Hippocampal formation (tissue), 2 donors: ENCODE measurements around the gene ZBTB20.
"Not testable (repeated sequence)": the region's sequence is repeated elsewhere in the genome, so short reads cannot be mapped to it uniquely, and the experiment has no call there.

Experiments
- DNase-seq, 2 donors: peaks; one replicate each; lab custom pipeline; 2025; lab: John Stamatoyannopoulos, UW

Gene ZBTB20

DNA sequence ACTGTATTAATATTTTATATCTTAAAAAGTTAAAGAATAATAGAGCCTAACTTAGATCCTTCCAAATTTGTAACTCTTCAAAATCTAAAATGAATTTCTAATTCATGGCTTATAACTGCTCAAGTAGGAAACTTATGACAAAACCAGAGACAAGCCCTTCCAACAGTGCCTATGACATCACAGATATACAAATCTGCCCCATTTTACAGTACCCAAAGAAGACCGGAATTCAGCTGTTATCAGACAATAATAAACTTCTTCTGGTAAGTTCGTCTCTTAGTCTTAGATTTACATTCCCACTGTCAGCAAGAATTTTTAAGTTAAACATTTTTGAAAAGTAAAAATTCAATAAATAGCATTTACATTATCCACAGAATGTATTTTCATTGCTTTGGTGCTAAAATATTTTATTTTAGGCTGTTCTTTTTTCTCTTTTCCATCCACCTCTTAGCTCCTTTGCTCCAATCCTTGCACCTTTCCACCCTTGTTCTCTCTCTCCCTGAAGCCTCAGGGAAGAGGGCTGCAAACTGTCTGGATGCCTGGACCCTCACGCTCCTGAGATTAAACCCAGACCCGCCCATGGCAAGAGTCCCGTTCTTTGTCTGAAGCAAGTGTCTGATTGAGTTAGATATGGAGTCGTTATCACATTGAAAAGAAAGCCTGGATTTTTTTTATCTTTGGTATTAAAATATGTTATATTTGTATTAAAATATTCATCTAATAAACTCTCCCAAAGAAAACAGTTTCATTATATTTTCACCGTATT, 312.7 kb downstream of the ZBTB20 start:
- DNase-seq = no peak

GRCh38 chr3:114831861-114832260, 315.2 kb downstream of the ZBTB20 start:
- no peak for DNase-seq

DNA sequence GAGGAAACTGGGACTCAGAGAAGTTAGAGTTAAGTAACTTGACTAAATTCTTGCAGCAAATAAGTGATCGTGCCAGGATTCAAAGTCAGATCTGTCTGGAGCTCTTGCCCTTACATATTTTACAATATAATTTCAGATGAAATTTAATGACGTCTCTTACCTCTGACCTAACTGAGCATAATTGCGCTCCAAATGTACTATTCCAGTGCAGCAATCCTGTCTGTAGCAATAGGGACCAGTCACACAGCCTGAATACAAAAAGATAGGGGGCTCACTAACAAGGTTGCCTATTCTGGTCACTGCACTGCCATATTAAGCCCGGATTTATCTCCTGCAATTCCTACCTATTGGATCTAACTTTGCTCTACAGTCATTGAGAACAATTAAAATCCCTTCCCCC, 316.4 kb downstream of the ZBTB20 start:
- DNase-seq = no peak

DNA sequence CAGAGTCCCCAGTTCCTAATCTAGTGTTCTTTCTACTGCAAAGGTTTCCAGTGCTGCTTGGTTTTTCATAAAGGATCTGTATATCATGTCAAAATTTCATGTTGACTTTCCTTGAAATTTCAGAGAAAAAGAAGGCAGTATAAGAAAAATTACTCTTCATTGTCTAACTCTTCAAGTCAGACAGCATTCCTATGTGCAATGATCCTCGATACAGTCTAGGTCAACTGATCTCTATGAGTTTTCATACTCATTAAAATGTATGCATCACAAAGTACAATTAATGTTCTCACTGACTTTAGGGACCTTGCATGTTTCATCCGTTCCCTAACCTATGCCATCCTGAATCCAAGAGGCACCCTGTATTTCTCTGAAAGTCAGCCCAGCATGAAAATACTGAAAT, 317.3 kb downstream of the ZBTB20 start:
- DNase-seq = no peak

DNA sequence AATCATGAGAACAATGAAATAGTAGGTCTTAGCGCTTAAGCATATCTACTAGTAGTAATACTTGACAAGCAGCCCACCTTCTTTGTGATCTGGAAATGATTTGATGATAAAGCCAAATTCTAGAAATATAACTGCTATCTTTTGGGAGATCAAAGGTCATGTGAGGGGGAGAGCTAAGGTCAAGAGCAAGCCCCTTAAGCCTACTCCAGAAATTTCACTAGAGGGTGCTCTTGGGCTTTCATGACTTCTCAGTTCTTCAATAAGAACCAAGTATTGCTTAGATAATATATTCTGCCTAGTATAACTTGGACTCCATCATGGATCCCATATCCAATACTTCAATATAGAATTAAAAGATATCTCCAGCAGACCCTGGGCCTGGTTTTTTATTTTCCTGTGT, 319.6 kb downstream of the ZBTB20 start:
- peak in 1 of 2 donors; percentile 73 for DNase-seq

DNA sequence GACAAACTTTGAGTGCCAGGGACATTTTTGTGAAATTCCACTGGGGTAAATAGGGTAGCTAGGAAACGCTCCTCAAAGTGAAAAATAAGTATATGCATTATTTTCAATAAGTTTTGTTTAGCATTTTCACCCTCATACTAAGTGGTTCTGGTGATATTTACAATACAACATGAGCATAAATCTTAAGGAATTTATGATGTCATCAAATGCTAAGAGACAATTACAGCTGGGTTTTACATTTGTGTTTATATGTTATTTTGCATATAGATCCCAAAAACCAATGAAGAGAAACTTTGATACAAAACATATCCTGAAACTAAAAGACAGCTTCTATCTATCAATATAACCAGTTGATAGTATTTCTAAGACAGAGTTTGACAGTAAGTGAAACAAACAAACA, 323.1 kb downstream of the ZBTB20 start:
- DNase-seq = no peak

GRCh38 chr3:114823061-114823460, 324.0 kb downstream of the ZBTB20 start:
- no peak for DNase-seq

GRCh38 chr3:114816052-114816451, 331.0 kb downstream of the ZBTB20 start:
- no peak for DNase-seq

- DNase-seq = not testable (repeated sequence)
Measured at GRCh38 chr3:114812541-114813238, 334.4 kb downstream of the ZBTB20 start.

GRCh38 chr3:114809668-114810413, 337.2 kb downstream of the ZBTB20 start:
- DNase-seq = no peak

GRCh38 chr3:114804099-114804498, 343.0 kb downstream of the ZBTB20 start:
- no peak for DNase-seq

DNA sequence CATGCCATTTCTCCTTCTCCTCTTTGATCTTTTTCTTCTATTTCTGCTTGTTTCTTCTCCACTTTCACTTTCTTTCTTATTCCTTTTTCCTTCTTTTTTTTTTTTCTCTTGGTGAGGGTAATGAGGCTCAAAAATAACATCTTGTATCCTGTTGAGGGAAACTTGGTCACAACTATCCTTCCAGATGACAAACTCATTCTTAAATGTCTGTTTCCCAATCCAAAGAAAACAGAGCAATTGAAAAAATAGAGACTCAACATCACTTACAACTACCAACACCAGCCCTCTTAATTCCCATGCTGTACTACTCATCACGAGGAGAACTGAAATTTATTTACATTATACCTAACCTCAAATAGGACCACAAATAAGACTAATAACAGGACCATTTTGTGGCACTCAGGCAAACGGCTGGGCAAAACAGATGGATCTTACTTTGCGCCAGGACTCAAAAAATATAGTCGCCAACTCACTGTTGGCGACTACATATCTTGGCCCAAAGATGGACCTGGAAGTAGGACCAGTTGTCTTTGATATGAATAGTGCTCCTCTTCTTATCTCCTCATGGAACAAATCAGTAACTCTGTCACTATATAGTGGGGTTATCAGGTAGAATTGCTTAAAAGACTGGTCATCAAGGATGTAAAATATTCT, 343.9 kb downstream of the ZBTB20 start:
- DNase-seq = no peak

DNA sequence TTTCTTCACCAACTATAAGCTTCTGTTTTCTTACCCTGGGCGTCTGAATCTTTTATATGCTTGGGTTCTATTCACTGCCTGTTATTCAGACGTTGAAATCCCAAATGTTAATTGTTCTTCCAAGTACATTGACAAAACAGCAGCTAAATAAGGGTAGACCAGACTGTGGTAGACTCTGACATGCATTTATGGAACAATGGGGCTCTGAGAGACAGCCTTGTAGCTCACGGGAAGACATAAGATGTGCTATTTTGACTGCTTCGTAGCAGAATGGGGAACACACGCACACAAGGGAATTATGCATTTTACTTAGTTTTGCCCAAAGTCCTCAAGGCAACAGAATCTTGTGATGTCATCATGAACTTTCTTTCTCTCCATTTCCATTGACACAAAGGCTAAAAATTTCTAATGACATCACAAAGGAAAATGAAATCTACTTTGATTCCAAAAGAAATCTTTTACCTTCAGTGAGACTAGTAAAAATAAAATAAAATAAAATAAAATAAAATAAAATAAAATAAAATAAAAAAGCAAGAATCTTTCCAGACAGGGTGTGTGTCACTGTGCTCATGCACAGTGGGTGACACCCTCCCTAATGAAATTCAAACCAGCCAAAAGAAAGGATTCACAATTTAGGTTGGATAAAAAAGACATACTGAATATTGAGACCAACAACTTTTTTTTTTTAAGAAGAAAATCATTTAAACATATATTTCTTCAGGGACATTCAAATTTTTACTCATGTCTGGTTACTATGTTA, 346.6 kb downstream of the ZBTB20 start:
- no peak for DNase-seq

DNA sequence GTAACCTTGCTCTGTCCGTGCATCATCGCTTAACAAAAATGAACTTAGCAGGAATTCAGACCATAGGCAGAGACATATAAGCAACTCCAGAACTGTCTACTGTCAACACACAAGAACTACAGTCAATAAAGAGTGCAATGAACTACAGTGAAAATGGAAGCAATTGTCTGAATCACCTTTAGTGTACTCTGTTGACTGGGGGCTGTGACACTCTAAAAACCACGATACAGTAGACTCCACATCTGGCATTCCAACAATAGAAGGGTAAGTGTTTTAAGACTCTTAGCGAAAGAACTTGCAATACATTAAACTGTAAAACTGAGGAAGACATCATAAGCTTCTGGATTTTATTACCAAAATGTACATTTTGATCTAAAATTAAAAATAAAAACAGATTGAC, 347.3 kb downstream of the ZBTB20 start:
- DNase-seq = no peak

GRCh38 chr3:114796796-114797195, 350.3 kb downstream of the ZBTB20 start:
- DNase-seq = no peak

DNA sequence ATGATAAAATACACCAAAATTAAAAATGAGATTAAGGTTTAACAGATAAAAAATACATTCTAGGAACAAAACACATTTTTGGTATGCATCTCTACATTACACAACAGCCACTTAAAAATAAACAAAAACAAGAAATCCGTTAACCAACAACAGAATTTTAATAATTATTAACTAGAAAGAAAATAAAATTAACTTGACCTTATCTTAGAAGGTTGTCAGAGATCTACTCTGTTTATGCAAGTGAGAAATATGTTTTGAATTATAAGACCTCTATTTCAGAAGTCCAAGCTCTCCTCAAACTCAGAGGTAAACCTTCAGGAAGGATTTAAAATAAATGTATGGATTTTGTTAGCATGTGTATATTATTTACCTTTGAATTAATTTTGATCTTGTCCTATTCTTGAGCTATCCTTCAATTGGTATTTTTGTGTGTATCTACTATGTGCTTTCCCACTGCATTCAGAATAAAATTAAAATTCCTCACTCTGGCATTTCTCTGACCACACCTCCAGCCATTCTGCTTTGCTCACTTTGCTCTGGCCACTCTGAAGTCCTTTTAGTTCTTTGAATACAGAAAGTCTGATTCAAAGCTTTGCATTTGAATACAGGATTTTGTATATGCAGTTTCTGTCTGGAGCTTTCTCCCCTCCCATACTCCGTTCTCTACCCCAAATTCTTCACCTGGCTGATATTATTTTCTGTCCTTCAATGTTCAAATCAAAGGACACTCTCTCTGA, 352.0 kb downstream of the ZBTB20 start:
- DNase-seq = no peak

DNA sequence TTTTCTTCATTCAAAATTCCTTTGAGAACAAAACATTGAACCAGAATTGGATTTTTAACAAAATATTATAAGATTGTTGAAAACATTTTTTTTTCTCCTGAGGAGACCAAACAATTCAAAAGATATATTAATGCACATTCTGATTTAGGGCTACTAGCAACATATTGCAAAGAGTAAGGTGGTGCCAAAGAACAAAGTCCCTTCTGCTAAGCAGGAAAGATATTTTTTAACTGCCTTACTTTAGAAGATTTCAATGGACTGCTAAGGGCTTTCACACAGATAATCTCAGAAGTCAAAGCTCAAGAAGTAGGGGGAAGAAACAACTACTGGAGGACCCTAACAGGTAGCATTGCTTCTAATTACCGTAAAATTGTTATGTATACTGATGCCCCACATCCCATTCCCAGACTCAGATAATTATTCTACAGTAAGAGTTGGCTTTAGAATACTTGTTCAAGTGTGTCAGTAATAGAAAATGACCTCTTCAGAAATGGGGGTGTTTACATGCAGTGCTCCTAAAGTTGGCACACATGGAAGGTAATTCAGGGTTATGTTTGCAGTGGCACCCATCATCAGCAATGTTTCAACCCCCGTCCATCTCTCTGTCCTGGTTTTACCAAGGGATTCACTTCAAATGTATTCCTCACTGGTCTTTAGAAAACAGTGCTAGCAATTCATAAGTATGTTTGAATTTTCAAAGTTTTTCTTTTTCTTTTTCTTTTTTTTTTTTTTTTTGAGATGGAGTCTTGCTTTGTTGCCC, 354.7 kb downstream of the ZBTB20 start:
- DNase-seq = no peak

DNA sequence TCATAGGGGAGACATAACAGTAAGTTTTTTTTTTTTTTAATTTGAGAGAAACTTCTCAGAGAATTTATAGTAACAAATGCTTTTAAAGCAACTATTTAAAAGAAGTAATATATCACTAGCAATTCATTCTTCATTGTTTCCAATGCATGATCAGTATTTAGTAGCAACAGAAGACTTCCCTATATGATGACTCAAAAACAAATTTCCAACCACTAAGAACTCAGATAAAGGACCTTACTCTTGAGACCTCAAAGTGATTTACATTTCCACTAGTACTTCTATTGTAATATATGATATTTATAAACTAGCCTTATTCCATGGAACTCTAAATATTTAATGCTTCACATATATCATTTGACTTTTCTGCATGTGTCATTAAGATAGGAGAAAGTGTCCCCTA, 356.3 kb downstream of the ZBTB20 start:
- DNase-seq = no peak

DNA sequence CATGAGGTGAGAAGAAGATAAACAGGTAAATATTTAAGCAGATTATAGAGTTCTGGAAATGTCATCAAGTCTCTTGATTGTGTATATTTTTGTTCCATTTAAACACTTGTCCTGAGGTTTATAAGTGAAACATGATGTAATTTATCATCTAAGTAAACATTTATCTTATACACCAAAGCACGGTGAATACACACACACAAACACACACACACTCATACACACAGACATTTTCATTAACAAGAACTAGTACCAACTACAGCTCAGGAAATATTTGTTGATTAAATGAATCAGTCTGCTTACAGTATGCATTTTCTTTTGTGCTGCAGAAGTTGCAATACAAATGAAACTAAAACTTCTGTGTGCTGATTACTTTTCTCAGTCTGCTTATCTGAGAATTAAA, 357.3 kb downstream of the ZBTB20 start:
- no peak for DNase-seq

DNA sequence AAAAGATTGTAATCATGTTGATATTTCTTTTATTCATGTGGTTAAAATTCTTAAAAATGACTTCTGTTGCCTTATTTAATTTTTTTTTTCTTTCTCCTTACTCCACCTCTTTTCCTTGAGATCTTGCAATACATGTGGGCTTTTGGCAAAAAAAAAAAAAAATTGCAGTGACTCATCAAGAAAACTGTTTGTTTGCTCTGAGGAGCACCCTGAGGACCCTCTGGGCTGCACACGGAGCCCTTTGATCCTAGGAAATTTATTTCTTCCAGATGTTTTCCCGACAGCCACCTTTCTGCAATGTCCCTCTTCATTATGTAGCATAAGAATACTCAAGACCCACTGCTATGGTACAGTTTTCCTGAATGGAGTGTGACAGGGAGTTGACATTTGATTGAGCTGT, 371.7 kb downstream of the ZBTB20 start:
- no peak for DNase-seq
